ENCODE measurements around the gene STX16.
"Not testable (repeated sequence)": the region's sequence is repeated elsewhere in the genome, so short reads cannot be mapped to it uniquely, and the experiment has no call there.

Gene STX16

DNA sequence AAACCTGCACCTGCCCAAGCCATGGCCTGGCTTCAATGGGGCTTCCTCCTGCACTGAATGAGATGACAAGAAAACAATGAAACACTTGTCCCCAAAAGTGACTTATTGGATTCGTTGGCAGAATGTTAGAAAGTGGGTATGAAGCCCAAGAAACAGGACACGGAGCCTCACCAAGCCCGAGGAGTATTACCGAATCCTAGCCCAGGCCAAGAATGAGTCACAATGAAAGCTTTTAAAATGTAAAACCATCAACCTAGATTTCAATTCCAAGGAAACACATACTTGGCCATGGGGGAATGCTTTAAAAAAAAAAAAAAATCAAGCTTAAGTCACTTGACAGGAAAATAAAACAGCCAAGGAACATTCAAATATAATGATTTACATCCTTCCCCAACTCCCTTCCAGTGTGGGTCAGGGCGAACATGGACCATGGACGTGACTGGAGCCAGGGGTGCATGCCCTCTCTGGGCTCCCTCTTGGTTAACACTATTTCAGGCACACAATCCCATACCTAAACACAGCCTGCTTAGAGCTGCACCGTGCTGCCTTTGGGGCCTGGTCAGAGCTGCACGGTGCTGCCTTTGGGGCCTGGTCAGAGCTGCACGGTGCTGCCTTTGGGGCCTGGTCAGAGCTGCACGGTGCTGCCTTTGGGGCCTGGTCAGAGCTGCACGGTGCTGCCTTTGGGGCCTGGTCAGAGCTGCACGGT, 3.1 kb upstream of the STX16 start:
- no peak for DNase-seq
- Histone ChIP-seq H3K27ac (no peak overlapping the region), H3K9me3 (ENCODE audit: severe bottlenecking) (no peaks in the 10 kb centered on the region), H3K27me3 (ENCODE audit: insufficient read depth, low read depth, severe bottlenecking) (no peaks in the 10 kb centered on the region), H3K4me3 (ENCODE audit: low read depth, low read length) (no peak overlapping the region), H3K36me3 (peaks cover 2% of the 10 kb centered on the region)
- TF ChIP-seq, protein P1, sequence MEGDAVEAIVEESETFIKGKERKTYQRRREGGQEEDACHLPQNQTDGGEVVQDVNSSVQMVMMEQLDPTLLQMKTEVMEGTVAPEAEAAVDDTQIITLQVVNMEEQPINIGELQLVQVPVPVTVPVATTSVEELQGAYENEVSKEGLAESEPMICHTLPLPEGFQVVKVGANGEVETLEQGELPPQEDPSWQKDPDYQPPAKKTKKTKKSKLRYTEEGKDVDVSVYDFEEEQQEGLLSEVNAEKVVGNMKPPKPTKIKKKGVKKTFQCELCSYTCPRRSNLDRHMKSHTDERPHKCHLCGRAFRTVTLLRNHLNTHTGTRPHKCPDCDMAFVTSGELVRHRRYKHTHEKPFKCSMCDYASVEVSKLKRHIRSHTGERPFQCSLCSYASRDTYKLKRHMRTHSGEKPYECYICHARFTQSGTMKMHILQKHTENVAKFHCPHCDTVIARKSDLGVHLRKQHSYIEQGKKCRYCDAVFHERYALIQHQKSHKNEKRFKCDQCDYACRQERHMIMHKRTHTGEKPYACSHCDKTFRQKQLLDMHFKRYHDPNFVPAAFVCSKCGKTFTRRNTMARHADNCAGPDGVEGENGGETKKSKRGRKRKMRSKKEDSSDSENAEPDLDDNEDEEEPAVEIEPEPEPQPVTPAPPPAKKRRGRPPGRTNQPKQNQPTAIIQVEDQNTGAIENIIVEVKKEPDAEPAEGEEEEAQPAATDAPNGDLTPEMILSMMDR (IDR thresholded peaks at IDR 0.05; ENCODE audit: low read depth, low read length), result no peak

DNA sequence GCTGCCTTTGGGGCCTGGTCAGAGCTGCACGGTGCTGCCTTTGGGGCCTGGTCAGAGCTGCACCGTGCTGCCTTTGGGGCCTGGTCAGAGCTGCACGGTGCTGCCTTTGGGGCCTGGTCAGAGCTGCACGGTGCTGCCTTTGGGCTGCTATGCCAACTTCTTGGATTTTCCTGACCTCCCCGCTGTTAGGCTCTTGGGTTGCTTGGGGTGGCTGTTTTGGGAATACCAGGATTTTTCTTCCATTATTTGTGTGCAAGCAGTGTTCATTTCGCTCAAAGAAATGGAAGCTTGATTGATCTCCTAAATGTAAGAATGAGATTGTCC, 2.6 kb upstream of the STX16 start:
- DNase-seq; H3K4me3 ChIP-seq (ENCODE audit: low read depth, low read length); H3K36me3 ChIP-seq; H3K9me3 ChIP-seq (ENCODE audit: severe bottlenecking); H3K27me3 ChIP-seq (ENCODE audit: insufficient read depth, low read depth, severe bottlenecking); H3K27ac ChIP-seq: not testable (repeated sequence)

DNA sequence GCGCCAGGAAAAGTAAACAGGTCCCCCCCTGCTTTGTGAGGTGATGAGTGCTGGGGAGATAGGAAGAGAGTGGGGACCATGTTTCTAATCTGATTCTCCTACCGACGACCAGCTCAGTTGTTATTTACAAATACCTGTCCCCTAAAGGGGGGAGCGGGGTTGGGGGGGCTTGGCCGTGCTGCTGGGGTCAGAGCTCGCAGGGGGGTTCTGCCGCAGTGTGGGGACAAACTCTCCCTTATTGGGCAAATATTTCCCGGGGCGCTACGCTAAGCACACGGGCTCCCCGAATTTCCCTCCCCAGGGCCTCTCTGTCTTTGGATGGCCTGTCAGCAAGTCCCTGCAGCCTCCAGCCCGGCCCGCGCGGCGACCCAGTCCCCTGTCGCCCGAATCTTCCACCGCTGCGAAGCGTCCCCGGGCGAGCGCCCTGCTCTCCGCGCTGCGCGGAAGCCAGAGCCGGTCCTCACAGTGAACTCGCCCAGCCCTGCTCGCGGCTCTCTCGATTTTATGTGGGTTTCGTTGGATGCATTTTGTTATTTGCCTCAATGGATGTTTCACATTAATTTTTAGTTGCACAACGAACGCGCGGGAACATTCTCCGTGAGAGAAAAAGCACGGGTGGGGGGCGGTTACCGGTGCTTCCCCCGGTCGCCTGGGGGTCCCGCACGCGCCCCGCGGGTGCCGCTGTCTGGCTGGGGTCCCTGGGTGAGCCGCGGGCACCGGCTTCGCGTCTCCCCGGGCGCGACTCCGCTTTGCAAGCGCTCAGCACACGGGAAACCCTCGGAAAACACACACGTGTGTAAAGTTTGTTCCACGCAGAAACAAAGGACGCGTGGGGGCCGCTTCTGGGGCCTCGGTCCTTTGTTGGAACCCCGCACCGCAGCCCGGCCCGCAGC, 1.5 kb upstream of the STX16 start:
- Histone ChIP-seq H3K9me3 (ENCODE audit: severe bottlenecking) (no peaks in the 10 kb centered on the region), H3K36me3 (peaks cover 4% of the 10 kb centered on the region), H3K27ac (peak overlapping the region; percentile 89), H3K27me3 (ENCODE audit: insufficient read depth, low read depth, severe bottlenecking) (no peaks in the 10 kb centered on the region), H3K4me3 (ENCODE audit: low read depth, low read length) (peak overlapping the region; percentile 93)
- DNase-seq, result no peak
- TF ChIP-seq, protein P1 (IDR thresholded peaks at IDR 0.05; ENCODE audit: low read depth, low read length), result no peak

DNA sequence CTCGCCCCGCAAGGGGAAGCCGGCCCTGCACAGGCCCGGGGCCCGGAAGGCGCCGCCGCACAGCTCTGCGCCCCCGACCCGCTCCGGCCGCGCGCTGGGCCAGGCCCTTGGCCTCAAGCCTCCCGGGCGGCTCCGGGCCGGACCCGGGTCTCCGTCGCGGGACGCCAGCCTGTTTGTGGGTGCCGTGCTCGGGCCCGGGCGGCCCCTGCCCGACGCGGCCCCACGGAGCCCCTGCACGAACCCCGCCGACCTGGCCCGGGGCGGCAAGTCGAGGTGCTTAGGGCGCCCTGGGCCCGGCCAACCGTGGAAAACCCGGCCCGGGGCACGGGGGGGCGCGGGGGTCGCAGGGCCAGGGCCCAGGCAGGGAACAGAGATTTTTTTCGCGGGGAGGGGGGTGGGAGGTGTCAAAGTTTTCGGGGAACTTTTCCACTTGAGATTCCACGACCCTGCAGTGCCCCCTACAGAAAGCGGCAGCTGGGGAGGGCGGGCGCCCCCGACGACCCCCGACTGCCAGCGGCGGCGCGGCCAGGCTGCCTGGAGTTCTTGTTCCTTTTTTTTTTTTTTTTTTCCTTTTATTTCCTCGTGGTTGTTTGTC, 805 bp upstream of the STX16 start:
- Histone ChIP-seq H3K27me3 (ENCODE audit: insufficient read depth, low read depth, severe bottlenecking) (no peaks in the 10 kb centered on the region), H3K27ac (peak overlapping the region; percentile 89), H3K4me3 (ENCODE audit: low read depth, low read length) (peak overlapping the region; percentile 93), H3K36me3 (peaks cover 7% of the 10 kb centered on the region), H3K9me3 (ENCODE audit: severe bottlenecking) (no peaks in the 10 kb centered on the region)
- TF ChIP-seq, protein P1 (IDR thresholded peaks at IDR 0.05; ENCODE audit: low read depth, low read length), result no peak; the same call in 1 of the 2 replicates
- DNase-seq, result peak; percentile 55

DNA sequence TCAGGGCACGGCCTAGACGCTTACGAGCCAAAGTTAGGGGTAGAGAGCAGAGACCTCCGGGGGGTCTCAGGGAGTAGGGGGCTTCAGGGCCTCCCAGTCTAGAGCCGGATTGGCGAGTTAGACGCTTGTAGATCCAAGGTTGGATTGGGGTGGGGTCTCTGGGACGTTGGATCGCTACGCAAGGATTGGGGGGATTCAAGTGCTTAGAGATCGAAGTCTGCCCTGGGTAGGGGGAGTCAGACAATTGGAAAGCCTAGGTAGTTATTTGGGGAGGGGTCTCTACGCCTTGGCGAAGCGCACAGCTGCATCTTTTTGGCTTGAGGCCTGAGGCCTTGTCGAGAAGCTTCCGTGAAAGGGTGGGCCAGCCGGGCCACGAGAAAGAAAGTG, 469 bp downstream of the STX16 start:
- Histone ChIP-seq H3K27ac (peak overlapping the region; percentile 89), H3K27me3 (ENCODE audit: insufficient read depth, low read depth, severe bottlenecking) (no peaks in the 10 kb centered on the region), H3K4me3 (ENCODE audit: low read depth, low read length) (peak overlapping the region; percentile 93), H3K9me3 (ENCODE audit: severe bottlenecking) (no peaks in the 10 kb centered on the region), H3K36me3 (peaks cover 7% of the 10 kb centered on the region)
- peak; percentile 55 for DNase-seq
- TF ChIP-seq, protein P1 (IDR thresholded peaks at IDR 0.05; ENCODE audit: low read depth, low read length), result no peak

DNA sequence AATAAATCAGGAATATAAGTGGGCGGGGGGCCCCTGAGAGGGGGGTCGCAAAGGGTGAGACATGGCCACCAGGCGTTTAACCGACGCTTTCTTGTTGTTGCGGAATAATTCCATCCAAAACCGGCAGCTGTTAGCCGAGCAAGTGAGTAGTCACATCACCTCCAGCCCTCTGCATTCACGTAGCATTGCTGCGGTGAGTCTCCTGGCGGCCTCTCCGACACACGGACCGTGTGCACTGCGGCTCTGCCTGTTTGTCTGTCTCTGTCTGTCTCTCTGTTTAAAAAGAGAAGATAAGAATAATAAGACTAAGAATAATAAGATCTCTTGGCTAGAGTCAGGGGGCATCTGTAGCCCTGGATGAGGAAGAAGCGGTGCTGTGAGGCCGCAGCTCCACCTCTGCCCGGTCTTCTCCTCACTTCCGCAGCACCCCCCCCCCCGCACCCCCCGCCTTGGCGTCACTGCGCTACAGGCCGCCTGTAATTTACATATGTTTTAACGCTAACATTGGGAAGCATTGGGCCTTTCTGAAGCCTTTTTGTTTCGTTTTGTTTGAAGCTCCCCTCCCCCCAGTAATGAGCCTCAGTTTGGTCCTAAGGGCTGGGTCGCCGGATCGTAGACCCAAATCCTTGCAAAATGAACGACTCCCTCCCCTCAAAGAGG, 993 bp downstream of the STX16 start:
- Histone ChIP-seq H3K9me3 (ENCODE audit: severe bottlenecking) (no peaks in the 10 kb centered on the region), H3K27me3 (ENCODE audit: insufficient read depth, low read depth, severe bottlenecking) (no peaks in the 10 kb centered on the region), H3K4me3 (ENCODE audit: low read depth, low read length) (peak overlapping the region; percentile 93), H3K27ac (peak overlapping the region; percentile 89), H3K36me3 (peaks cover 7% of the 10 kb centered on the region)
- TF ChIP-seq, protein P1 (IDR thresholded peaks at IDR 0.05; ENCODE audit: low read depth, low read length), result no peak
- DNase-seq, result no peak

All from WERI-Rb-1 (cell line).